Ascending aorta (tissue), 2 donors: ENCODE results near the gene OSCP1. TPM values are rescaled to one million over a fixed set of nuclear protein-coding genes. Genes with fewer than 3 reads are reported as not detected.

Source experiments
- DNase-seq, 2 donors: peaks; one replicate each; pipeline ENCODE4 v3.0.0-alpha.2; 2019; ENCODE audit warnings: low spot score in 2 of 2
- H3K27ac ChIP-seq, 2 donors: fragments of 200-600 bp; sonication (generic); one replicate each; pipeline ENCODE4 v1.5.1; 2016 to 2017; ENCODE audit warnings: mild to moderate bottlenecking in 1 of 2
- H3K27me3 ChIP-seq: fragments of 200-600 bp; sonication (generic); one replicate; pipeline ENCODE4 v1.5.1; 2017
- H3K36me3 ChIP-seq, 2 donors: fragments of 200-600 bp; sonication (generic); one replicate each; pipeline ENCODE4 v1.5.1; 2016
- H3K4me1 ChIP-seq, 2 donors: fragments of 200-600 bp; sonication (generic); one replicate each; pipeline ENCODE4 v1.5.1; 2016 to 2017; ENCODE audit warnings: mild to moderate bottlenecking in 1 of 2
- H3K4me3 ChIP-seq, 2 donors: fragments of 200-600 bp; sonication (generic); one replicate each; pipeline ENCODE4 v1.5.1; 2016 to 2017; ENCODE audit warnings: mild to moderate bottlenecking in 1 of 2
- H3K9me3 ChIP-seq, 2 donors: fragments of 200-600 bp; sonication (generic); one replicate each; pipeline ENCODE4 v1.5.1; 2016
- intact Hi-C: fragments of 100-400 bp; cut with DNase I; formaldehyde crosslinking; loops from one replicate; pipeline ENCODE4 v1.15.1; 2023
- total RNA-seq: library from RNA; depleted of rRNA; stranded (reverse); fragments of >200 nt; gene quantifications from one replicate; pipeline ENCODE4 v1.1.0, GENCODE V29; 2016
- TF ChIP-seq, protein P1 (sequence below), 3 experiments: fragments of 200-600 bp in 2 of 3; fragments of 450-650 bp in 1 of 3; sonication (generic) in 2 of 3; IDR thresholded peaks; one replicate each; pipeline ENCODE4 v1.5.1; 2016 to 2019; ENCODE audit warnings: antibody characterized with exemption in 3 of 3, mild to moderate bottlenecking in 1 of 3, moderate library complexity in 1 of 3

Gene OSCP1
- total RNA-seq, 1 donor from 2014 or later = 10.6 TPM

GRCh38 chr1:36406440-36406839 lies 43.8 kb downstream of the OSCP1 start:
- no peaks in the 10 kb centered on the region for H3K27me3 ChIP-seq
- no peak overlapping the region for H3K4me3 ChIP-seq
- no peak overlapping the region for H3K27ac ChIP-seq
- no peaks in the 10 kb centered on the region for H3K36me3 ChIP-seq
- H3K9me3 ChIP-seq = no peaks in the 10 kb centered on the region
- intact Hi-C loops = no loop called here
- H3K4me1 ChIP-seq = no peaks in the 10 kb centered on the region
- TF ChIP-seq, protein P1, sequence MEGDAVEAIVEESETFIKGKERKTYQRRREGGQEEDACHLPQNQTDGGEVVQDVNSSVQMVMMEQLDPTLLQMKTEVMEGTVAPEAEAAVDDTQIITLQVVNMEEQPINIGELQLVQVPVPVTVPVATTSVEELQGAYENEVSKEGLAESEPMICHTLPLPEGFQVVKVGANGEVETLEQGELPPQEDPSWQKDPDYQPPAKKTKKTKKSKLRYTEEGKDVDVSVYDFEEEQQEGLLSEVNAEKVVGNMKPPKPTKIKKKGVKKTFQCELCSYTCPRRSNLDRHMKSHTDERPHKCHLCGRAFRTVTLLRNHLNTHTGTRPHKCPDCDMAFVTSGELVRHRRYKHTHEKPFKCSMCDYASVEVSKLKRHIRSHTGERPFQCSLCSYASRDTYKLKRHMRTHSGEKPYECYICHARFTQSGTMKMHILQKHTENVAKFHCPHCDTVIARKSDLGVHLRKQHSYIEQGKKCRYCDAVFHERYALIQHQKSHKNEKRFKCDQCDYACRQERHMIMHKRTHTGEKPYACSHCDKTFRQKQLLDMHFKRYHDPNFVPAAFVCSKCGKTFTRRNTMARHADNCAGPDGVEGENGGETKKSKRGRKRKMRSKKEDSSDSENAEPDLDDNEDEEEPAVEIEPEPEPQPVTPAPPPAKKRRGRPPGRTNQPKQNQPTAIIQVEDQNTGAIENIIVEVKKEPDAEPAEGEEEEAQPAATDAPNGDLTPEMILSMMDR (IDR thresholded peaks at IDR 0.05) = no peak
- no peak for DNase-seq

DNA sequence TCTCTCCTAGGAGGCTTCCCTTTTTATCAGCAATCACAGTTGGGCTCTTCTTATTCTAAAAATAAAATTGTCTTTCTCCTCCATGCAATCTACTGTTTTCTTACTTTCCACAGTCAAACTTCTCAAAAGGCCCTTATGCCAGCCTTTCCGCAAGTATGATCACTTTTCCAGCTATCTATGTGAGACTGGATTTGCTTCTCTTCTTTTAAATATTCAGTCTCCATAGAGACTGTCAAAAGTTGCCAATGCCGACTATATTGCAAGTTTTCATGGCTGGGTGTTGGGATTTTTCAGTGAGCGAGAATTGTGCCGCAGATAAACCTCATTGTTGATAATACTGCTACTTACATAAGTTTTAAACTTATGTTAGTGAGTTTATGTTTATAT lies 47.8 kb downstream of the OSCP1 start:
- Histone ChIP-seq H3K9me3 (no peaks in the 10 kb centered on the region), H3K27me3 (no peaks in the 10 kb centered on the region), H3K27ac (no peak overlapping the region), H3K4me1 (no peaks in the 10 kb centered on the region), H3K36me3 (no peaks in the 10 kb centered on the region), H3K4me3 (no peak overlapping the region)
- DNase-seq = no peak
- TF ChIP-seq, protein P1 (IDR thresholded peaks at IDR 0.05) = no peak
- intact Hi-C loops = no loop called here

DNA sequence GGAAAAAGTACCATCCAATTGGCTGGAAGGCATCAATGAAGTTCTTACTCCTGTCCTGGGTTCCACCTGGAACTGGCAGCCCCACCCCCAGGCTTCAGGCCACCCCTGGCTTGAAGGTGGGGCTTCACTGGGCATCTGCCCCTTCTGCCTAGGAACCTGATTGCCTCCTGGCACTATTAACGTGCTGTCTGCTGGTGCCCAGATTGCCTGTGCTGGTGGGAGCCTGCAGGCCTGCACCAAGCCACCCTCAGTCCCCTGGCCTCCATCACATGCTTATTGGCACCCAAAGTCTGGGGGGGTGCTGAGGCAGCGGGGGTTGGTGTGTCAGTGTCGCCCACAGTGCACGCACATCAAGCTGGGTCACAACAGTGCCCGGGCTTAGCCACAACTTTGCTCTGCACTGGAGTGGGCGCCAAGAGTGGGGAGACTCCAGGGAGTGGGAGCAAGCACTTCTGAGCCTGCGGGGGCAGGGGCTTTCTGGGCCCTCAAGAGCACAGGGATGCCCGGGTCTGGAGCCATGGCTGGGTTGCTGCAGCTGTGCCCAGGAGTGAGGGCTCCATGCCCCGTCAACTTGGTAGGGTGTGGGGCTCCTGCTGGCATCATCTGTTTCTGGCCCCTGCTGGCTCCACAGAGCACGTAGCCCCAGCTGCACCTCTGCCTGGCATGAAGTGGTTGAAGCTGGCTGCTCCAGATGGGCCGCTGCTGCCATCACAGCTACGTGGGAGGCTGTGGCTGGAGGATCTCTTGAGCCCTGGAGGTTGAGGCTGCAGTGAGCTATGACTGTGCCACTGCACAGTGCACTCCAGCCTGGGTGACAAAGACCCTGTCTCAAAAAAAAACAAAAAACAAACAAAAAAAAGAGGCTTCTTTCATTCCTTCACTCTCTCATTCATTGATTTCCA lies 48.4 kb downstream of the OSCP1 start:
- DNase-seq = no peak
- peak overlapping the region in 1 of 2 donors; percentile 34 for H3K4me3 ChIP-seq
- no peaks in the 10 kb centered on the region for H3K27me3 ChIP-seq
- intact Hi-C loops = no loop called here
- no peaks in the 10 kb centered on the region for H3K36me3 ChIP-seq
- TF ChIP-seq, protein P1 (IDR thresholded peaks at IDR 0.05) = no peak
- peak overlapping the region; percentile 56 to 59 for H3K27ac ChIP-seq
- peaks cover 0 to under 1% of the 10 kb centered on the region in 2 donors for H3K4me1 ChIP-seq
- H3K9me3 ChIP-seq = no peaks in the 10 kb centered on the region

DNA sequence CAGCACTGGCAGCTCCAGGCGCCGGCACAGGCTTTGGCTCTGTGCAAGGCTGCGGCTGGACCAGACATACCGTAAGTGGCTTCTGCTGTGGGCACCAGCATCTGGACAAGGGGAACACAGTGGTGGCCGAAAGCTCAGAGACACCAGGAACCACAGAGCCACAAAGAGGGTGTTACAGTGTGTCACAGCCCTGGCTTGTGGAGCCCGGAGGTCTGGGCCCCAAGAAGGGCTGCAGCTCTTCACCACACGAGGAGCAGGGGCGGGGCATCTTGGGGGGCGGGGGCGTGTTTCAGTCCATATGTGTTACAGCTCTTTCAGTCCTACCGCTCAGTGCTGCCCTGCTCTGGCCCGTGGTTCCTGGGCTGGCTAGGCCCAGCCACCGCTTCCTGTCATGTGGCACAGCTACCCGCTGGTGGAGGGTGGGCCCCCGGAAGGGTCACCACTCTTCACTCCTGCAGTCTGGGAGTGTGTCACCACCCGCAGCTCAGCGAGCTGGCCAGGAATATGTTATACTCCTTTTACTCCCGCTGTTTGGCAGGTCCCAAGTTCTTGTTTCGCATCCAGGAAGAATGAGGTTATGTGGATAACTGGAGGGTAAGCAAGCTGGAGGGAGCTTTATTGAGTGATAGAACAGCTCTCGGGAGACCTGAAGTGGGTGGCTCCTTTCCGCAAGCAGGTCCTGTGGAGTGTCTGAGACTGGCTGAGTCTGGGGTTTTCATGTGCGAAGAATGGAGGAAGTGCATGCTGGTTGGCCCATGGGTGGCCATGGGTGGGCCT lies 49.2 kb downstream of the OSCP1 start:
- intact Hi-C loops = no loop called here
- H3K4me3 ChIP-seq = peak overlapping the region in 1 of 2 donors; percentile 34
- peak; percentile 63 to 90 for DNase-seq
- H3K9me3 ChIP-seq = no peaks in the 10 kb centered on the region
- no peaks in the 10 kb centered on the region for H3K36me3 ChIP-seq
- TF ChIP-seq, protein P1 (IDR thresholded peaks at IDR 0.05) = no peak
- peaks cover 0 to 8% of the 10 kb centered on the region in 2 donors for H3K4me1 ChIP-seq
- H3K27me3 ChIP-seq = no peaks in the 10 kb centered on the region
- H3K27ac ChIP-seq = peak overlapping the region; percentile 56 to 59

DNA sequence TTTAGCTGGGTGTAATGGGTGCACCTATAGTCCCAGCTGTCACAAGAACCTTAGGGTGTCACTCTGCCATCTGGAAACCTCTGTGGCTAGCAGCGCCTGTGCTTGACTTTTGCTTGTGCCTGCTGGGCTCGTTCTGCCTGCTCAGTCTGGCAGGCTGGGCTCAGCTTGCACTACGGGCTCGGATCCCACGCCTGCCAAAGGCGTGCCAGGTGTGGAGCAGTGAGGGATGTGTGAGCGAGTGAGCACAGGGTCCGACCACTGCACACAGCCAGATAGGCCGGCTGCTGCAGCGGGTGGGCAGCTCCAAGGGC lies 49.8 kb downstream of the OSCP1 start:
- Histone ChIP-seq H3K27me3 (no peaks in the 10 kb centered on the region), H3K9me3 (no peaks in the 10 kb centered on the region), H3K4me1 (peaks cover 0 to 8% of the 10 kb centered on the region in 2 donors), H3K4me3 (peak overlapping the region in 1 of 2 donors; percentile 34), H3K36me3 (no peaks in the 10 kb centered on the region), H3K27ac (peak overlapping the region; percentile 51 to 56)
- TF ChIP-seq, protein P1 (IDR thresholded peaks at IDR 0.05) = no peak
- intact Hi-C loops = no loop called here
- no peak for DNase-seq
